ENCODE measurements around the gene TOMM7.
A peak's percentile ranks its signal among the peaks of the same experiment; 100 is the strongest.

GRCh38 chr7:22782616-22783232, 39.9 kb downstream of the TOMM7 start:
- TF ChIP-seq CTCF (IDR thresholded peaks at IDR 0.05 in 2 of 3, conservative IDR thresholded peaks at IDR 0.05 in 1 of 3; ENCODE audit: borderline replicate concordance in 1 of 3, insufficient read depth in 1 of 3, low read depth in 2 of 3, low read length in 2 of 3) (peak; percentile 59 to 97 (median 94); a peak in 5 of 6 replicates), FOSL1 (IDR thresholded peaks at IDR 0.05; ENCODE audit: low read depth) (no peak), POLR2AphosphoS5 (IDR thresholded peaks at IDR 0.05; ENCODE audit: low read depth, low read length) (no peak), EZH2 (IDR thresholded peaks at IDR 0.05) (no peak), POLR2A (IDR thresholded peaks at IDR 0.05; ENCODE audit: borderline replicate concordance, extremely low read depth, insufficient read depth, insufficient read length) (no peak), SIN3A (IDR thresholded peaks at IDR 0.05; ENCODE audit: low read depth) (no peak), ZNF274 (IDR thresholded peaks at IDR 0.05; ENCODE audit: low read depth, low read length) (no peak), ZFX (IDR thresholded peaks at IDR 0.05) (no peak)
- TF ChIP-seq, protein P1, sequence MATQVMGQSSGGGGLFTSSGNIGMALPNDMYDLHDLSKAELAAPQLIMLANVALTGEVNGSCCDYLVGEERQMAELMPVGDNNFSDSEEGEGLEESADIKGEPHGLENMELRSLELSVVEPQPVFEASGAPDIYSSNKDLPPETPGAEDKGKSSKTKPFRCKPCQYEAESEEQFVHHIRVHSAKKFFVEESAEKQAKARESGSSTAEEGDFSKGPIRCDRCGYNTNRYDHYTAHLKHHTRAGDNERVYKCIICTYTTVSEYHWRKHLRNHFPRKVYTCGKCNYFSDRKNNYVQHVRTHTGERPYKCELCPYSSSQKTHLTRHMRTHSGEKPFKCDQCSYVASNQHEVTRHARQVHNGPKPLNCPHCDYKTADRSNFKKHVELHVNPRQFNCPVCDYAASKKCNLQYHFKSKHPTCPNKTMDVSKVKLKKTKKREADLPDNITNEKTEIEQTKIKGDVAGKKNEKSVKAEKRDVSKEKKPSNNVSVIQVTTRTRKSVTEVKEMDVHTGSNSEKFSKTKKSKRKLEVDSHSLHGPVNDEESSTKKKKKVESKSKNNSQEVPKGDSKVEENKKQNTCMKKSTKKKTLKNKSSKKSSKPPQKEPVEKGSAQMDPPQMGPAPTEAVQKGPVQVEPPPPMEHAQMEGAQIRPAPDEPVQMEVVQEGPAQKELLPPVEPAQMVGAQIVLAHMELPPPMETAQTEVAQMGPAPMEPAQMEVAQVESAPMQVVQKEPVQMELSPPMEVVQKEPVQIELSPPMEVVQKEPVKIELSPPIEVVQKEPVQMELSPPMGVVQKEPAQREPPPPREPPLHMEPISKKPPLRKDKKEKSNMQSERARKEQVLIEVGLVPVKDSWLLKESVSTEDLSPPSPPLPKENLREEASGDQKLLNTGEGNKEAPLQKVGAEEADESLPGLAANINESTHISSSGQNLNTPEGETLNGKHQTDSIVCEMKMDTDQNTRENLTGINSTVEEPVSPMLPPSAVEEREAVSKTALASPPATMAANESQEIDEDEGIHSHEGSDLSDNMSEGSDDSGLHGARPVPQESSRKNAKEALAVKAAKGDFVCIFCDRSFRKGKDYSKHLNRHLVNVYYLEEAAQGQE (IDR thresholded peaks at IDR 0.05; ENCODE audit: low read depth), result no peak
